DND-41 (cell line): Measurements from ENCODE around the gene ECHDC3.

Experiments used
- ATAC-seq: fragments of 200-7000 bp; cut with Tn5 transposase; 3 replicates; pipeline ENCODE4 v1.9.1; 2021; ENCODE audit warnings: low read depth; ENCODE audit not compliant: insufficient read depth
- DNase-seq: peaks from one replicate; pipeline ENCODE4 v3.0.0-alpha.2; 2020
- H2AFZ ChIP-seq: 2 replicates; pipeline ENCODE4 v1.6.0; 2012; ENCODE audit warnings: low read depth, low read length
- H3K27ac ChIP-seq: 2 replicates; pipeline ENCODE4 v1.5.1; 2012; ENCODE audit warnings: low read length, inconsistent platforms
- H3K27me3 ChIP-seq: fragments of 200-600 bp; sonication (generic); 2 replicates; pipeline ENCODE4 v1.6.0; 2012; ENCODE audit warnings: low read length, mild to moderate bottlenecking, inconsistent platforms; ENCODE audit not compliant: insufficient read depth, poor library complexity
- H3K36me3 ChIP-seq: 2 replicates; pipeline ENCODE4 v1.5.1; 2012; ENCODE audit warnings: low read length, inconsistent platforms; ENCODE audit not compliant: insufficient read depth
- H3K4me1 ChIP-seq: 2 replicates; pipeline ENCODE4 v1.5.1; 2012; ENCODE audit warnings: mild to moderate bottlenecking, low read length; ENCODE audit not compliant: insufficient read depth
- H3K4me2 ChIP-seq: 2 replicates; pipeline ENCODE4 v1.6.0; 2012; ENCODE audit warnings: mild to moderate bottlenecking, moderate library complexity, low read length, inconsistent platforms; ENCODE audit not compliant: insufficient read depth
- H3K4me3 ChIP-seq, 2 experiments: fragments of 200-600 bp in 1 of 2; shearing (Covaris generic) in 1 of 2; 2 replicates each; pipeline ENCODE4 v1.5.1; 2012 to 2016; ENCODE audit warnings: inconsistent platforms in 2 of 2, low read length in 2 of 2, mild to moderate bottlenecking in 2 of 2, low read depth in 1 of 2, moderate library complexity in 1 of 2
- H3K79me2 ChIP-seq: 2 replicates; pipeline ENCODE4 v1.6.0; 2012; ENCODE audit warnings: low read length, inconsistent platforms; ENCODE audit not compliant: insufficient read depth
- H3K9ac ChIP-seq: 2 replicates; pipeline ENCODE4 v1.6.0; 2012; ENCODE audit warnings: low read depth, mild to moderate bottlenecking, inconsistent platforms, low read length, moderate library complexity
- H3K9me3 ChIP-seq: 2 replicates; pipeline ENCODE4 v1.5.1; 2012; ENCODE audit warnings: low read length, moderate library complexity, mild to moderate bottlenecking, inconsistent platforms; ENCODE audit not compliant: insufficient read depth, severe bottlenecking
- H4K20me1 ChIP-seq: 2 replicates; pipeline ENCODE4 v1.6.0; 2012; ENCODE audit warnings: low read length; ENCODE audit not compliant: insufficient read depth
- EZH2 ChIP-seq: IDR thresholded peaks from 3 replicates; pipeline ENCODE4 v1.6.1; 2012; ENCODE audit warnings: borderline replicate concordance, low read depth, mild to moderate bottlenecking, moderate library complexity, low read length, inconsistent platforms; ENCODE audit not compliant: severe bottlenecking
- TF ChIP-seq, protein P1 (sequence below): IDR thresholded peaks from 2 replicates; pipeline ENCODE4 v1.5.1; 2012; ENCODE audit warnings: borderline replicate concordance, low read length, moderate library complexity, mild to moderate bottlenecking; ENCODE audit not compliant: poor library complexity, severe bottlenecking; ENCODE audit errors: extremely low read depth

The ECHDC3 gene

DNA sequence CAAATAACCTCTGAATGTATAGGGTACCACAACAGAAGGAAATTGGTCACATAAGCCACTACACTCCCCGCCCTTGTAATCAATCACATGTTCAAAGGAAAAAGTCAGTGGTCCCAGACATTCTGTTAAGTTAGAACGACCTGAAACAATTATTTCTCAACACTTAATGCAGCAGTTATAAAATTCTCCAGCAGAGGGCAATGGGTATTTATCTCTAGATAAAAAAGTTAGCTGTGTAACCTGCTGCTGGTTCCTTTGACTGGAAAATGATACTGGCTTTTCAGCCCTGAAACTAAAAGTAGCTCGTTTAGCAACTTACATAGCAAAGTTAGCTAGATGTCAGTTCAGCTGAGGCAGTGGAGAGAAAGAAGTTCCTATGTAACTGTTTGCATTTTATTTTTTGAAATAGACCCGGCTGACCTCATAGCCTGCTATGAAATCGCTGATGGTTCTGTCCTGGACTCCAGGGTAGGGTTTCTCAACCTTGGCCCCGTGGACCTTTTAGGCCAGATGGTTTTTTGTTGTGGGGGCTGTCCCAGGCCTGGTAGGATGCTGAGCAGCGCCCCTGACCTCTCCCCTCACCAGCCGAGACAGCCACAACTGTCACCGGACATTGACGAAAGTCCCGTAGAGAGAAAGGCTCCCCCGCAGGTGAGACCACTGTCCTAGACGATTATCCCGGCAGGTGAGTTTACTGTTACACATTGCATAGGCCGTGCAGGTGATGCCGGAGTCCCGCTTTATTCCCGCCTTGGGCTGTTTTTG is 40.8 kb downstream of the ECHDC3 start:
- Histone ChIP-seq H3K4me1 (no peaks in the 10 kb centered on the region), H3K27ac (no peak overlapping the region), H2AFZ (no peak overlapping the region), H3K9me3 (no peaks in the 10 kb centered on the region), H3K27me3 (peaks cover 2% of the 10 kb centered on the region), H4K20me1 (no peaks in the 10 kb centered on the region), H3K4me3 (no peak overlapping the region), H3K79me2 (no peaks in the 10 kb centered on the region), H3K36me3 (no peaks in the 10 kb centered on the region), H3K9ac (no peak overlapping the region), H3K4me2 (no peak overlapping the region)
- TF ChIP-seq, protein P1, sequence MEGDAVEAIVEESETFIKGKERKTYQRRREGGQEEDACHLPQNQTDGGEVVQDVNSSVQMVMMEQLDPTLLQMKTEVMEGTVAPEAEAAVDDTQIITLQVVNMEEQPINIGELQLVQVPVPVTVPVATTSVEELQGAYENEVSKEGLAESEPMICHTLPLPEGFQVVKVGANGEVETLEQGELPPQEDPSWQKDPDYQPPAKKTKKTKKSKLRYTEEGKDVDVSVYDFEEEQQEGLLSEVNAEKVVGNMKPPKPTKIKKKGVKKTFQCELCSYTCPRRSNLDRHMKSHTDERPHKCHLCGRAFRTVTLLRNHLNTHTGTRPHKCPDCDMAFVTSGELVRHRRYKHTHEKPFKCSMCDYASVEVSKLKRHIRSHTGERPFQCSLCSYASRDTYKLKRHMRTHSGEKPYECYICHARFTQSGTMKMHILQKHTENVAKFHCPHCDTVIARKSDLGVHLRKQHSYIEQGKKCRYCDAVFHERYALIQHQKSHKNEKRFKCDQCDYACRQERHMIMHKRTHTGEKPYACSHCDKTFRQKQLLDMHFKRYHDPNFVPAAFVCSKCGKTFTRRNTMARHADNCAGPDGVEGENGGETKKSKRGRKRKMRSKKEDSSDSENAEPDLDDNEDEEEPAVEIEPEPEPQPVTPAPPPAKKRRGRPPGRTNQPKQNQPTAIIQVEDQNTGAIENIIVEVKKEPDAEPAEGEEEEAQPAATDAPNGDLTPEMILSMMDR = peak; percentile 85
- no peak for TF ChIP-seq EZH2
- no peak for DNase-seq
- peak; percentile 78 for ATAC-seq

DNA sequence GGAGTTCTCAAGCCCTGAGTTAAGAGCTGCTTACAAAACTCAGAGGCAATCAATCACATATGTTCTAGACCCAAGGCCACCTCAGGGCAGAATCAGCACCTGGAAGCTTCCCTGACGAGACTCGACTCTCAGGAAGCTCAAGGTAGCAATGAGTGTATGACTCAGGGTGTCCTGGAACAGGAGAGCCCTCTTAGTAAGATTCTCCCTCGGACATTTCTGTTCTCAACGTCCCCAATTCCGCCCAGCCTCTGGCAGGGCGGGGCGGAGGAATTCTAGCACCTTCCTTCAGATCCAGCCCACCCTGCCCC is 41.3 kb downstream of the ECHDC3 start:
- H2AFZ ChIP-seq = no peak overlapping the region
- no peak for ATAC-seq
- H4K20me1 ChIP-seq = no peaks in the 10 kb centered on the region

DNA sequence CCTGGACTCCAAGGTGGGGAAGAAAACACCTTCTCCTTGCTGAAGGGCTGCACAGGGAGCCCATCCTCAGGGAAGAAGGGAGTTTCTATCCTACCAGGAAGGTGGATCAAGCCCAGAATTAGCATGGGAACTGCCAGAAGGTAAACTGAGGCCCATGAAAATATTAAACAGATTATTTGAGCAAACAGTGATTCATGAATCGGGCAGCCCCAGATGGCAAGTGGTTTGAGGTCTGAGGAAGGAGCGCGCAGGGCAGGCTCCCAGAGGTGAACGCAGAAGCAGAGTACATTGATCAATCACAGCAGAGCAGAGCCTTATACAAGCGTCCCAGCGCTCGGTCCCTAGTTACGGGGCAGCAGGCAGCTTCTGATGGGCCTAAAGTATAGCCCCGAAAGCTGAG is 45.2 kb downstream of the ECHDC3 start:
- Histone ChIP-seq H3K9me3 (no peaks in the 10 kb centered on the region), H3K9ac (no peak overlapping the region), H3K27me3 (peaks cover 5% of the 10 kb centered on the region), H3K4me1 (no peaks in the 10 kb centered on the region), H3K79me2 (no peaks in the 10 kb centered on the region), H3K4me2 (no peak overlapping the region), H3K4me3 (no peak overlapping the region), H3K27ac (no peak overlapping the region), H2AFZ (no peak overlapping the region), H4K20me1 (no peaks in the 10 kb centered on the region), H3K36me3 (no peaks in the 10 kb centered on the region)
- TF ChIP-seq, protein P1 = no peak
- TF ChIP-seq EZH2 = no peak
- DNase-seq (no peak), ATAC-seq (no peak)

More for the DNA sequence above, 41.3 kb downstream of the ECHDC3 start:
- no peak for DNase-seq
- H3K4me2 ChIP-seq = no peak overlapping the region
- no peaks in the 10 kb centered on the region for H3K4me1 ChIP-seq
- H3K79me2 ChIP-seq = no peaks in the 10 kb centered on the region
- no peak overlapping the region for H3K4me3 ChIP-seq
- TF ChIP-seq, protein P1 = no peak
- TF ChIP-seq EZH2 = no peak
- no peak overlapping the region for H3K27ac ChIP-seq
- H3K27me3 ChIP-seq = peaks cover 5% of the 10 kb centered on the region
- no peak overlapping the region for H3K9ac ChIP-seq
- H3K36me3 ChIP-seq = no peaks in the 10 kb centered on the region
- no peaks in the 10 kb centered on the region for H3K9me3 ChIP-seq

DNA sequence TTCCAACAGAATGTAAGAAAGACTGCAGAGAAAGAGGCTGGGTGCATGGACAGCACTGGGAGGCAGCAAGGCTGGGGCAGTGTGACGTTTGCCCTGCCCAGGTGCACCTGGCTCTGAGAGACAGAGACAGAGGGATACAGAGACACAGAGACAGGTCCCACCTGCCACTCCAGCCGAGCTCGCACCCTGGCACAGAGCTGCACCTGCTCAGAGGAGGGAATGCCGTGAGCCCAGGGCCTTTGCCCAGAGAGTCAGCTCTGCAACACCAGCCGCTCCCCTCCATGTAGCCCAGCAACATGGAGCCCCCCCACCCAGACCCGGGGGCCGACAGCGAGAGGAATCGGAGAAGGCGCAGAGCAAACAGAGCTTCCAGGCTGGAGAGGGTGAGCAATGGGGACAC is 45.7 kb downstream of the ECHDC3 start:
- Histone ChIP-seq H2AFZ (no peak overlapping the region), H3K27me3 (peaks cover 5% of the 10 kb centered on the region), H3K27ac (no peak overlapping the region), H3K36me3 (no peaks in the 10 kb centered on the region), H3K9ac (no peak overlapping the region), H3K4me1 (no peaks in the 10 kb centered on the region), H3K4me3 (no peak overlapping the region), H3K4me2 (no peak overlapping the region), H4K20me1 (no peaks in the 10 kb centered on the region), H3K9me3 (no peaks in the 10 kb centered on the region), H3K79me2 (no peaks in the 10 kb centered on the region)
- no peak for TF ChIP-seq EZH2
- TF ChIP-seq, protein P1 = no peak
- ATAC-seq = no peak
- no peak for DNase-seq
